Adipocyte (in vitro differentiated cells): ENCODE results near the gene FRMD8.

Source experiments
- DNase-seq: peaks from one replicate; pipeline ENCODE4 v3.0.0-alpha.2; 2015; ENCODE audit warnings: low read depth
- H3K27me3 ChIP-seq: replicated peaks from 2 replicates; pipeline ENCODE4 v1.7.0; 2013; ENCODE audit warnings: mild to moderate bottlenecking, low read length, moderate library complexity; ENCODE audit not compliant: control insufficient read depth, insufficient read depth
- H3K36me3 ChIP-seq: 2 replicates; pipeline ENCODE4 v1.7.0; 2013; ENCODE audit warnings: low read length, mild to moderate bottlenecking, moderate library complexity; ENCODE audit not compliant: control insufficient read depth, insufficient read depth, severe bottlenecking
- H3K4me1 ChIP-seq: 2 replicates; pipeline ENCODE4 v1.7.0; 2013; ENCODE audit warnings: mild to moderate bottlenecking, low read length, moderate library complexity; ENCODE audit not compliant: control insufficient read depth, insufficient read depth
- H3K4me3 ChIP-seq: 2 replicates; pipeline ENCODE4 v1.7.0; 2013; ENCODE audit warnings: mild to moderate bottlenecking, low read length, moderate library complexity
- H3K9ac ChIP-seq: 2 replicates; pipeline ENCODE4 v1.7.0; 2013; ENCODE audit warnings: mild to moderate bottlenecking, low read length, moderate library complexity
- H3K9me3 ChIP-seq: 2 replicates; pipeline ENCODE4 v1.7.0; 2013; ENCODE audit warnings: mild to moderate bottlenecking, low read length, moderate library complexity; ENCODE audit not compliant: control insufficient read depth

Gene FRMD8

DNA sequence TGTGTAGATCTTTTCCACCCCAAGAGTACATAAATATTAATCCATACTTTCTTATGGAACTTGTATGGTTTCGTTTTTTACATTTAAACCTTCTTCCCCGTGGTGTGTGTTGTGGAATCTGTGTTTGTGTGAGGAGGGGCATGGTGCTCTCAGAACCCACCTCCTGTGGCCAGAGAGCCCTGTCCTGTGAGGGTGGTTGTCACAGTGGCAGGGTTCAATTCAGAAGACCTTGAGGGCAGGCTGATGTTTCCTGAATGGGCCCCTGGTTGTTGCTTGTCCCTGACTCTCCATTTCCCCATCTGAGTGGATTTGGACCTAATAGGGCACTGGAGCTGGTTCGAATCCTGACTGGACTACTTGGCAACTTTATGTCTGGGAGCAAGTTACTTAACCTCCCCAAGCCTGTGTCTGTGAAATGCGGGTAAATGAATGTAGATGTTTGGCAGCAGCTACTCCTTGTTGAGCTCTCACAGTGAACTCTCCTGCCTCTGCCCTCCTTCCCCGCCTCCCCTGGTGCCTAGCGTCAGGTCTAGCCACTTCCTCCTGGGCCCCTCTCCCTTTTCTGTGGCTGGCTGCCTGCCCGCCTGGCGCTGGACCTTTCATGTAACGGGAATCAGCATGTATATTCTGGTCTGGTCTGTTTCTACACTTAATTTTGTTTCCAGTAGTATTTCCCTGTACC lies 43.4 kb downstream of the FRMD8 start:
- Histone ChIP-seq H3K4me3 (peak overlapping the region; percentile 99), H3K9me3 (no peaks in the 10 kb centered on the region), H3K4me1 (peaks cover 9% of the 10 kb centered on the region), H3K9ac (peak overlapping the region; percentile 100), H3K27me3 (no peaks in the 10 kb centered on the region), H3K36me3 (peaks cover 52% of the 10 kb centered on the region)
- DNase-seq = peak; percentile 75

DNA sequence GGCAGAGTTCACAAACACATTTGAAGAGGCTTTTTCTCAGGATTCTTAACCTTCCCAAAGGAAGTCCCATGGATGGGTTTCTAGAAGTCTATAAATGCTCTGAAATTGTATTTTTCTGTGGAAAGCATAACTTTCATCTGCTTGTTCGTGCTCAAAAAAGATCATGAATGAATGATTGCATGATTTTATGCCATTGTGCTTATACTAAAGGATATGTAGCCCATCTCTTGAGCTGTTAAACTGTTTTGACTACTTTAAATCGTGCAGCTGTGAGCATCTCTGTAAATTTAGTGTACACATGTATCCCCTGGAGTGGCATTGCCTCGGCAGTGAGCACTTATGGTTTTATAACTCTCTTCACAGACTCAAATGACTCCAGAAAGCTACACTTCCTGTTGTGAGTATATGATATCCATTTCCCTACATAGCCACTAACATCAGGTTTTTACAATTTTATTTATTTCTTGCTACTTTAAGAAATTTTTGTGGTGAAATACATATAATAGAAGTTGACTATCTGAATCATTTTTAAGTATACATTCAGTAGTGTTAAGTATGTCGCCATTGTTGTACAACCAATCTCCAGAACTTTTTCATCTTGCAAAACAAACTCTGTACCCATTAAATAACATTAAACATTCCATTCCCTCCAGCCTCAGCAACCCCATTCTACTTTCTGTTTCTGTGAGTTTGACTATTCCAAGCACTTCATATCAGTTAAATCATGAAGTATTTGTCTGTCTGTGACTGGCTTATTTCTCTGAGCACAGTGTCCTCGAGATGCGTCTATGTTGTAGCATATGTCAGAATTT lies 44.2 kb downstream of the FRMD8 start:
- Histone ChIP-seq H3K27me3 (no peaks in the 10 kb centered on the region), H3K4me1 (peaks cover 16% of the 10 kb centered on the region), H3K4me3 (peak overlapping the region; percentile 99), H3K36me3 (peaks cover 52% of the 10 kb centered on the region), H3K9me3 (no peaks in the 10 kb centered on the region), H3K9ac (peak overlapping the region; percentile 100)
- DNase-seq = peak; percentile 57

DNA sequence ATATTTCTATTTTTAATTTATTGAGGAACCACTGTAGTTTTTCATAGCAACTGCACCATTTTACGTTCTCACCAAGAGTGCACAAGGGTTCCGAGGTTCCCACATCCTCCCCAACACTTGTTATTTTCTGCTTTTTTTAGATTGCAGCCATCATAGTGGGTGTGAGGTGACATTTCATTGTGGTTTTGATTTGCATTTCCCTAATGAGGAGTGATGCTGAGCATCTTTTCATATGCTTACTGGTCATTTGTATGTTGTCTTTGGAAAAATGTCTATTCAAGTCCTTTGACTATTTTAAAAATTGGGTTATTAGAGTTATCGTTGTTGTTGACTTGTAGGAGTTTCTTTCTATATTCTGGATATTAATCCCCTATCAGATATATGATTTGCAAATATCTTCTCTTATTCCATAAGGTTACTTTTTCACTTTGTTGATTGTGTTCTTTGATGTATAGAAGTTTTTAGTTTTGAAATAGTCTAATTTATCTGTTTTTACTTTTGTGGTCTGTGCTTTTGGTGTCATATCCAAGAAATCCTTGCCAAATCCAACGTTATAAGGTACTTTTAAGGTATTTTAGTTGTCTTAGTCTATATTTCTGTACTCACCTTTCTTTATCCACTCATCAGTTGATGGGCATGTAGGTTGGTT lies 45.1 kb downstream of the FRMD8 start:
- Histone ChIP-seq H3K4me1 (peaks cover 21% of the 10 kb centered on the region), H3K36me3 (peaks cover 52% of the 10 kb centered on the region), H3K9me3 (no peaks in the 10 kb centered on the region), H3K4me3 (peak overlapping the region; percentile 99), H3K27me3 (no peaks in the 10 kb centered on the region), H3K9ac (peak overlapping the region; percentile 100)
- peak; percentile 25 for DNase-seq

DNA sequence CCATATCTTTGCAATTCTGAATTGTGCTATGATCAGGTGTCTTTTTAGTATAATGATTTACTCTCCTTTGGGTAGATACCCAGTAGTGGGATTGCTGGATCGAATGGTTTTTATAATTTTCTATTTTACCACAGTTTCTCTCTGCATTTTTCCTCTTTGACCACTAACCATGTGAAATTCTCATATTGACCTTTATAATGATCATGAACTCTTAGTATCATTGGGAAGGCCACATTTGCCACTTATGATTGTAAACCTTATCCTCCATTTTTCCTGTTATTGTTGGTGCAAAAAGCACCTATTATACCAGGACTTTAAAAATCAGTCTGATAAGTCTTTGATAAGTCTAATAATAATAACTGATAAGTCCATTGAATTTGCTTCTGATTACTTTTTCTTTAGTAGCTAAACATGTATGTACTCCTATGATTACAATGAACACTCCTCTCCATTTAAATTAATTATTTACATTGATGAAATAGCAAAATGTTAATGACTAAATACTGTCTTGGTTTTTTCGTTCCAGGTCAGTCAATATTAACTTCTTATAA lies 45.7 kb downstream of the FRMD8 start:
- peak; percentile 16 for DNase-seq
- H3K36me3 ChIP-seq = peaks cover 50% of the 10 kb centered on the region
- H3K4me3 ChIP-seq = peak overlapping the region; percentile 99
- H3K27me3 ChIP-seq = no peaks in the 10 kb centered on the region
- peak overlapping the region; percentile 100 for H3K9ac ChIP-seq
- H3K9me3 ChIP-seq = no peaks in the 10 kb centered on the region
- peaks cover 21% of the 10 kb centered on the region for H3K4me1 ChIP-seq

DNA sequence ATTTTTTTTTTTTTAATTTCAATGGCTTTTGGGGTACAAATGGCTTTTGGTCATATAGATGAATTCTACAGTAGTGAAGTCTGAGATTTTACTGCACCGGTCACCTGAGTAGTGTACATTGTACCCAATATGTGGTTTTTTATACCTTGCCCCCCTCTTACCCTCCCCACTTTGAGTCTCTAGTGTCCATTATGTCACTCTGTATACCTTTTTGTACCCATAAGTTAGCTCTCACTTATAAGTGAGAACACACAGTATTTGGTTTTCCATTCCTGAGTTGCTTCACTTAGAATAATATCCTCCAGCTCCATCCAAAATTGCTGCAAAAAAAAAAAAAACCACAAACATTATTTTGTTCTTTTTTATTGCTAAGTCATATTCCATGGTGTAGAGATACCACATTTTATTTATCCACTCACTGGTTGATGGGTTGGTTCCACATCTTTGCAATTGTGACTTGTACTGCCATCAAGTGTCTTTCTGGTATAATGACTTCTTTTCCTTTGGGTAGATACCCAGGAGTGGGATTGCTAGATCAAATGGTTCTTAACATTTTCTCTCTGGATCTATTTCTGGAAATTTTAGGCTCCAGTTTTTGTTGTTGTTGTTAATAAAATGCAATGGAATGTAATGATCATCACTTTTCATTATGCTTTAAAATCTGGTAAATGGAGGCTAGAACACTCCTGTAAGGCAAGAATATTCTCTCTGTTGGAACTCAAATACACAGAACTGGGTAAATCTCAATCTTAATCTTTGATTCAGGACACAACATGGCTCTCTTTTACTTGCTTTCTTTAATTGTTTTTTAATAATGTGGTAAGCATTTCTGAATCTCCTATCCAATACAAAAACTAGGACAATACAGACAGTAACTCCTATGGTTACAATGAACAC lies 46.5 kb downstream of the FRMD8 start:
- Histone ChIP-seq H3K36me3 (peaks cover 50% of the 10 kb centered on the region), H3K9ac (peak overlapping the region; percentile 100), H3K4me3 (peak overlapping the region; percentile 99), H3K27me3 (no peaks in the 10 kb centered on the region), H3K4me1 (peaks cover 23% of the 10 kb centered on the region), H3K9me3 (no peaks in the 10 kb centered on the region)
- peak; percentile 49 for DNase-seq

DNA sequence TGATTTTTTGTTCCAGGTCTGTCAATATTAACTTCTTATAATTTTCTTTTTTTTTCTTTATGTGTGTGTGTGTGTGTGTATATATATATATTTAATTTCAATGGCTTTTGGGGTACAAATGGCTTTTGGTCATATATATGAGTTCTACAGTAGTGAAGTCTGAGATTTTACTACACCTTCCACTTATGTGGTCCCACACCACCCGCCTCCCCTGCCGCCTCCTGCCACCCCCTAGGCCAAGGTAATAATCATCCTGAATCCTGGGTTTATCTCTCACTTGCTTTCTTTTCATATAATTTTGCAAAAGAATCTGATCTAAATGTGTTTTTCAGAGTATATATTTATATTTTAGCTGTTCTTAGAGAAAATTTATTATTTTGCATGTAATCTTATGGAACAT lies 47.2 kb downstream of the FRMD8 start:
- no peaks in the 10 kb centered on the region for H3K9me3 ChIP-seq
- H3K4me3 ChIP-seq = peak overlapping the region; percentile 99
- DNase-seq = no peak
- H3K4me1 ChIP-seq = peaks cover 25% of the 10 kb centered on the region
- H3K27me3 ChIP-seq = no peaks in the 10 kb centered on the region
- peak overlapping the region; percentile 100 for H3K9ac ChIP-seq
- H3K36me3 ChIP-seq = peaks cover 55% of the 10 kb centered on the region

DNA sequence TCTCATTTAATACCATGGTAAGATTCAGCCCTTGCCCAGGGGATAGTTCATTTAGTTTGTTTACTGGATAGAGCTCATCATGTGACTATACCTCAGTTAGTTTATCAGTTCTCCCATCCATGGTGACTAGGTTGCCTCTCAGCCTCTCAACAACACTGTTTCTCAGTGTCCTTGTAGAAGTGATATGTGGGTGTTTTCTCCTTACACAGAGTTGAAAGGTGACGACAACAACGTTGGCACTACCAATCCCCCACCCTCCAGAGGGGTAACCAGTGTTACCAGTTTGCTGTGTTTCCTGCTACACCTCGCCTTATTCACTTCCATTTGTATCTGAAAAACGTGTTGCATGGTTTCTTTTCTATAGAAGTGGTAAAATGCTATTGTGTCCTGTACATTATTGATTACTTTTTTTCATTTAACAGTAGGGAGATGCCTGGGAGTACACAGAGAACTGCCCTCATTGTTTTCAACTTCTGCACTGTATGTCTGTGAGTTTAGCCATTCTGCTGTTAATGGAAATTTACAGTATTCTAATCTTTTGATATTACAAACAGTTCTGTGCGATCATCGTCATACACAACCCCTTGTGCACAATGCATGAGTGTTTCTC lies 47.7 kb downstream of the FRMD8 start:
- Histone ChIP-seq H3K9ac (peak overlapping the region; percentile 84), H3K27me3 (no peaks in the 10 kb centered on the region), H3K9me3 (no peaks in the 10 kb centered on the region), H3K36me3 (peaks cover 60% of the 10 kb centered on the region), H3K4me1 (peaks cover 28% of the 10 kb centered on the region), H3K4me3 (peak overlapping the region; percentile 77)
- peak; percentile 35 for DNase-seq

DNA sequence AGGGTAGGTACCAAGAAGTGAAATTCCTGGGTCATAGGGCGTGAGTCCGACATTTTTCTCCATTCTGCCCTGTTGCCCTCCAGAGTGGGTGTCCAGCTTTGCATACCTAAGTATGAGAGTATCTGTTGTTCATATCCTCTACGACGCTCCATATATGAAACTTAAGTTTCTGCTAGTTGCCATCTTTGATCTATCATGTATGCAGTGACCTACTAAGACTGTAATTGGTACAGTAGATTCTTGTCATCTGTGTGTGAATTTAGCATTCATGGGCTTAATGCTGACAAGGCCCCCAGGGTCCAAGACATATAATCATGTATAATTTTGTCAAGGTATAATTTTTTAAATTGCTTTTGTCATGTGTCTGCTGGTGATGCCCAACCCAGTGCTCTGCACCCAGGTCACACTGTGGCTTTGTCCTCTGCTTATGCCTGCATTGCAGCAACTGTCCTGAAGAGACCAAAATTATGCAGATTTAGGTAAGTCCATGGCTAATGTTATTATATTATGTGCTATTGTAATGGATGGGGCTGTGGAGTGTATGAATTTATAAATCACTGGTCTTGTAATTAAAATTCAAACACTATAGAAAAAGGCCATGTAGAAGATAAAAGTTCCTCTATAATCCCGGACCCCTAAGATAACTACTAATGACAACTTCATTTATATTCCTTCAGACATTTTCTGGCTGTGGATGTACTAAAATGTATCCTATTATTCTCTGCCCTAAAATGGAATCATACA lies 48.4 kb downstream of the FRMD8 start:
- Histone ChIP-seq H3K4me1 (peaks cover 34% of the 10 kb centered on the region), H3K36me3 (peaks cover 66% of the 10 kb centered on the region), H3K4me3 (peak overlapping the region; percentile 77), H3K9ac (peak overlapping the region; percentile 84), H3K27me3 (no peaks in the 10 kb centered on the region), H3K9me3 (no peaks in the 10 kb centered on the region)
- peak; percentile 14 for DNase-seq

DNA sequence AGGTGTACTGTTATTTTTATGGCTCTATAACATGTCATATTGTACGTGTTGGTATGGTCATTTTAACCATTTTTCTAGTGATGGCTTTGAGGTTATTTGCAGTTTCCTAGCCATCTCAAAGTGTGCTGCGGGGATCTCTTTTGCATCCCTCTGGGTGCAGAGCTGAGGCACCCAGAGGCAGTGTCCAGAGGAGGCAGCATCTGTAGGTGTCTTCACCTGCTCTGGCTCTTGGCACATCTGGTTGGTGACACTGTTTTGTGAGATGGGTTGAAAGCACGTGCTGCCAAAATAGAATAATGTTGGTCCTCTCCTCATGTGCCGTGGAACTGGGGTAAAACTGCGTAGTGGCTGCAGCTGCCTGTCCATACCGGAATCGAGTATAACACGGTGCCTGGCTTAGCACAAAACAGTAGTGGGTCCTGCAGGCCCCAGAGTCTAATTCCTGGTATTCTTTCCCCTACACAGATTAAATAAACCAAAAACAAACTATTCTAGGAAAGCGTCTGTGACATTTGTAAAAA lies 49.0 kb downstream of the FRMD8 start:
- DNase-seq = peak; percentile 11

More for the DNA sequence above, 49.0 kb downstream of the FRMD8 start:
- H3K4me3 ChIP-seq = peak overlapping the region; percentile 77
- H3K4me1 ChIP-seq = peaks cover 39% of the 10 kb centered on the region
- H3K27me3 ChIP-seq = no peaks in the 10 kb centered on the region
- peak overlapping the region; percentile 84 for H3K9ac ChIP-seq
- H3K9me3 ChIP-seq = no peaks in the 10 kb centered on the region
- peaks cover 72% of the 10 kb centered on the region for H3K36me3 ChIP-seq
